ENCODE results near the gene HS3ST3A1.
"Not testable (repeated sequence)": the region's sequence is repeated elsewhere in the genome, so short reads cannot be mapped to it uniquely, and the experiment has no call there.

The HS3ST3A1 gene

DNA sequence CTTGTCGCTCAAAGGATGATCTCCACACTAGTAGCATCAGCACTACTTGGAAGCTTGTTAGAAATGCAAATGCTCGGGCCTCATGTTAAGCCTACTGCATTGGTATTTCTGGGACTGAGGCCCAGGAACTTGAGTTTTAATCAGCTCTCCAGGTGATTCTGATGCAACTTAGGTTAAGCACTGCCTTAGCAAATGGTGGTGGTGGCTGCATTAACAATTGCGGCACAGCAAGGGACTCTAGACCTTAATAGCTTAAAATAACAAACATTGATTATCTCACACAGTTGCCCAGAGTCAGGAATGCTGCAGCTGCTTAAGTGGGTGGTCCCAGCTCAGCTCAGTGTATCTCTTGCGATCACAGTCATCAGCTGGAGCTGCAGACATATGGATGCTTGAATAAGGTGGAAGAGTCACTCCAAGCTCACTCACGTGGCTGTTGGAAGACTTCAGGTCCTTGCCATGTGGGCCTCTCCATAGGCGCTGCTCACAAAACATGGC lies 25.8 kb downstream of the HS3ST3A1 start:
- no peak for DNase-seq (ENCODE audit: low read depth in 2 of 2)

DNA sequence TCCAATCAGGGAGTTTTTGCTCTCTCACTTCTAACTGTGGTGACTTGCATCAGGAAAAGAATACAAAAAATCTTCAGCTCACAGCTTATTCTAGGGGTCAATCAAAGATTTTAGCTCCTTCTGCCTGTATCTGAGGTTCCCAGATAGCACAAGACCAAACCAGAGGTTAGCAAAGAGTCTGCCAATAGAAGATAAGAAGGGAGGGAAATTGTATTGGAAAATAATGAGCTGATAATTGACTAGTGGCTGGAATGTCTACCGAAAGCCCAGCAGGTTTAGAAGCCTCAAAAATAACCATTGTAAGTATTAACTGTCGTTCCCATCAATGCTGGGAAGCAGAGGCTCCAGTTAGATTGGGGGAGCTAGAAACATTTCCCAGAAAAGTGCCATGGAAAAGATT lies 26.3 kb downstream of the HS3ST3A1 start:
- DNase-seq (ENCODE audit: low read depth in 2 of 2), result no peak

DNA sequence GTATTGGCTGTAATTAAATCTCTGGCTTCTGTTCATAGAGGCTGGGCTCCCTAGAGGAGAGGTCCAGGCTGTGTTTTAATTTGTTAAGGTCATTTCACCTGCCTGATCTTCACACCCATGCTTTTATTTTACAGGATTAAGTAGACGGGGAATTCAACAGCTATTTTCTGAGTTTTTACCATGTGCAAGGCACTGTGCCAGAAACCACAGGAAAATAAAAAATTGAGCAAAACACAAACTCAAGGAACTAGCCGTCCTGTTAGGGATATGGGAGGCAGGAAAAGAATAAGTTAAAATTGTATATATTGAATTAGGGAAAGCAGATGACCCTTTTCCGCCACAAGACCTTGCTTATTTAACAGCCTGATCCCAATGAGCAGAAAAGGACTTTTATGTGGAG lies 29.1 kb downstream of the HS3ST3A1 start:
- no peak for DNase-seq (ENCODE audit: low read depth in 2 of 2)

DNA sequence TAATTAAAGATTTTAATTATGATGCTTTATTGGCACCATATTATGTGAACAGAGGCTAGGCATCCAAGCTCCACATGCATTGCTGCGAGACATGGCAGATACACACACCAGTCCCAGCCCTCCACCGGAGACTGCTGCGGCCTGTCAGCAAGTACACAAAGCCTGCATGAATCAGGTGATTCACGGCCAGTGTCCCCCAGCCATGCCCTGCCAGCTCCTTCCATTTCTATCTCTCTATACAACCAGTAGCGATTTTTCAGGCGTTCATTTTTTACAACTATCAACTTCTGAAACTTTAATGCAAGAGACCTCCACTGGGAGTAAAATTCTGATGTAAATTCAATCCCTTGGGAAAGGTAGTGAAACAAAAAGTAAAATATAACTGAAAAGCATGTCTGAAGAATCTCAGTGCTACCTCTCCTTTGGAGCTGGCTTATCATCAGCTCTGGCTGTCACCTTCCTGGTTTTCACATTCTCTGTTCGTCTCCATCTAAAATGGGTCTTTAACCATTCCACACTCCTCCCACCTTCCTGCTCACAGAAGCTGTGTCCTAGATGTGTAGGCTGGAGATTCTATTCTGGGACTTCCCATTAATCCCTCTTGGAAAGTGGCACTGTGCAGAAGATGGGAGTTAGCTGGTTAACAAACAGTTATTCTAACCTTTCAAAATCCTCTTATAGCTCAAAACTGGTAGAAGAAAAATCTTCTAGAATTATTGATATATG lies 32.2 kb downstream of the HS3ST3A1 start:
- DNase-seq (ENCODE audit: low read depth in 2 of 2), result no peak

DNA sequence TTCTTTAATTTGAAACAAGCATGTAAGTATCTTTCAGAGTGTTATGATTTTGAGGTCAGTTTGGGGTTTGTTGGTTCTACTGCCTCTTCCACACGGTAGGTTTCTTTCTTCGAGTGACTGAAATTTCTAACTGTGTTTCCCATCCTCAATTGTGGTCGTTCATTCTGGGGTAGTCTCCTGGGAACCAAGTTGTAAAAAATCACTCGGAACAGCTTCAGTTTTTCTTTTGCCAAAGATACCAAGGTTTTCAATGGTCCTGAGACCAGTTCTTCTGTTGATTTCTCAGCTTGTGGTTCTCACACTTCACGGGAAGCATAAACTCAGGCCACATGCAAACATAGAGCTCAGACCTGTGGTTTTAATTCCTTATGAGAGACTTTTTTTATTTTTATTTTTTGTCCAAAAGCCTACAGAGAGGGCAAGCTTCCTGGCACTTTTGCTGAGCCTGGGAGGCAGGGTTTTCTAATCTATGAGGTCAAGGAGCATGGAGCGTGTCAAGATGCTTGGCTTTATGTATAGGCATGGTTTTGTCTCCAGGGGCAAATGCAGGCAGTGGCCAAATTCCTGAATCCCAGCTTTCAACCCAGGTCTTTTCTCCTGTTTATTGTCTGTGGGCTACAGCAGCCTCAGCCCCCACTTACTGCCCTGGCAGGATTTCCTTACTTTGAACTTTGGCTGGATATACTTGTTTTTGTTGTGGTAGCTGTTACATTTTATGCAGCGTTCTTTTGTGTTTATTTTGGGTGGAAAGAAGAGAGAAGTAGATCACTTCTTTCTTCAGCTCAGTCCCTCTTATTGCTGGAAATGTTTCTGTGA lies 32.9 kb downstream of the HS3ST3A1 start:
- DNase-seq (ENCODE audit: low read depth in 2 of 2), result no peak

- no peak for DNase-seq (ENCODE audit: low read depth in 2 of 2)
These were observed 37.9 kb downstream of the HS3ST3A1 start for GRCh38 chr17:13563866-13564265.

DNA sequence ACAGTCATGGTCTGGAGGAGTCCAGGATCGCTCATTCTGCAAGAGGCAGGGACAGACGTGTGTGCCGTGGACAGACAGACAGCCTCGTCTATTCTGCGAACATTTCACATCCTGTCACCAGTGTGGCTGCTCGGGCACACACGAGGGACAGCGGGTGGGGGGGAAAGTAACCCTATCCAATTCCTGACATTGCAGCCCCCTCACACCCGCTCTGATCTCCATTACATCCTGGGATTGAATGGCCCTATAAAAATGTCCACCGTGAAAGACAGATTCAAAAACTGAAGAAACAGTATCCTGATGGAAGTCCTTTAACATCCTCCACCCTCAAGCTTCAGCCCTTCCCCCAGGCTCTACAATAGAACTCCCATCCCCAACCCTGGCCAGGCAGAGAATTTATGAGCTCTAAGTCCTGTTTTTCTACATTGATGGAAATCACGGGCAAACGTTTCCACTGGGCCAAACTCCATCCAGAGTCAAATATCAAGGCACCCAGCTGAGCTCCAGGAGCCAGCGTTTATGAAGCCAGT lies 39.4 kb downstream of the HS3ST3A1 start:
- DNase-seq (ENCODE audit: low read depth in 2 of 2), result no peak

- DNase-seq (ENCODE audit: low read depth in 2 of 2), result no peak
These were observed 40.0 kb downstream of the HS3ST3A1 start for GRCh38 chr17:13561606-13562270.

GRCh38 chr17:13560935-13561334 lies 40.8 kb downstream of the HS3ST3A1 start:
- no peak for DNase-seq (ENCODE audit: low read depth in 2 of 2)

- no peak for DNase-seq (ENCODE audit: low read depth in 2 of 2)
These were observed 43.1 kb downstream of the HS3ST3A1 start for GRCh38 chr17:13558588-13558987.

GRCh38 chr17:13557077-13557476 lies 44.7 kb downstream of the HS3ST3A1 start:
- DNase-seq (ENCODE audit: low read depth in 2 of 2), result no peak

DNA sequence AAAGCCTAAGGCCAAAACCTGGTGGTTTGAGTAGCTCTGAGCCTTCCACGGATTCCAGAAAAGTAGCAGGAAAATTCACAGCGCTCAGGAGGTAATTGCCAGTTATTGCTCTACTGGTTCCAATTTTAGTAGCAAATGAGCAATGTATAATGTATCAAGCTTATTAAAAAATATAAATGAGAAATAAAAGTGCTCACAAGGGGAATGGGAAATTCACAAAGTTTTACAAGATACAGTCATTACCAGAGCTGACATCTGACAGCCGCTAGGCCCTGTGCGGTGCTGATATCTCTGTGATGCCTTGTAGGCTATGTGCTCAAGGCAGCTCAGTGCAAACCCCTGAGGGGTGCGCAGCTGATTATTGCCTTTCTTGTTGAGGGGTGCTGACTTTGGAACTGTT lies 47.5 kb downstream of the HS3ST3A1 start:
- no peak for DNase-seq (ENCODE audit: low read depth in 2 of 2)

- no peak for DNase-seq (ENCODE audit: low read depth in 2 of 2)
These were observed 51.4 kb downstream of the HS3ST3A1 start for GRCh38 chr17:13550291-13550690.

- not testable (repeated sequence) for DNase-seq (ENCODE audit: low read depth in 2 of 2)
These were observed 53.2 kb downstream of the HS3ST3A1 start for GRCh38 chr17:13548576-13548975.

DNA sequence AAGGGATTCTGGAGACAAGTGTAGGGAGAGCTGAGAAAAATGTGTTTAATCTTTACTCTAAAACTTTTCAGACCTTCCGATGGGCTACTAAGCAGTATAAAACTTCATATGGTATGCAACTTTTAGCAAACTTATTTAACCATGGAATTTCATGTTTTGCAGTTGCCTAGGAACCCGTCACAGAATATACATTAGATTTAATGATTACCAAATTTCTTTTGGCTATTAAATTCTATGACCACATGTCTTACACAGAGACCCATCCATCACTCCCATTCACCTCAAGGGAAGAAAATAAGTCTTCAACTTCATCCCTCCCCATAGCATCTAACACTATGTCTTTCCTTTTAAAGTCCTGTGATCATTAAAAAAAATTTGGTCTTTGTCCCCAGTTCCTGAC lies 54.9 kb downstream of the HS3ST3A1 start:
- no peak for DNase-seq (ENCODE audit: low read depth in 2 of 2)

- no peak for DNase-seq (ENCODE audit: low read depth in 2 of 2)
These were observed 55.8 kb downstream of the HS3ST3A1 start for GRCh38 chr17:13545941-13546340.

- DNase-seq (ENCODE audit: low read depth in 2 of 2), result no peak
These were observed 57.0 kb downstream of the HS3ST3A1 start for GRCh38 chr17:13544765-13545164.

- DNase-seq (ENCODE audit: low read depth in 2 of 2), result no peak
These were observed 57.4 kb downstream of the HS3ST3A1 start for GRCh38 chr17:13544292-13544691.

DNA sequence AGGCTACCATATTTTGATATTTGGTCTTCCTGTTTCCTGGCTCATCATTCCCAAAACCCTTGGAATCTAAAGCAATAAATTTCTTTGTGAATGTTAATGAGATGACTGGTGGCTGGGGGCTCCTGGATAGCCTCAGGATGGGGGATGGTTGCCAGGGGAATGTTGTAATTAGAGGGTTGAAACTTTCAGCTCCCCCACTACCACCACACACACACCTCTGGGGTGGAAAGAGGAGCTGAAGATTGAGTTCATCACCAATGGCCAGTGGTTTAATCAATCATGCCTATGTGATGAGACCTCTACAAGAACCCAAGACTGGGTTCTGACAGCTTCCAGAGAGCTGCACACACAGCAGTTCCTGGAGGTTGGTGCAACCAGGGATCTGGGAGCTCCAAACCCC lies 59.1 kb downstream of the HS3ST3A1 start:
- no peak for DNase-seq (ENCODE audit: low read depth in 2 of 2)

DNA sequence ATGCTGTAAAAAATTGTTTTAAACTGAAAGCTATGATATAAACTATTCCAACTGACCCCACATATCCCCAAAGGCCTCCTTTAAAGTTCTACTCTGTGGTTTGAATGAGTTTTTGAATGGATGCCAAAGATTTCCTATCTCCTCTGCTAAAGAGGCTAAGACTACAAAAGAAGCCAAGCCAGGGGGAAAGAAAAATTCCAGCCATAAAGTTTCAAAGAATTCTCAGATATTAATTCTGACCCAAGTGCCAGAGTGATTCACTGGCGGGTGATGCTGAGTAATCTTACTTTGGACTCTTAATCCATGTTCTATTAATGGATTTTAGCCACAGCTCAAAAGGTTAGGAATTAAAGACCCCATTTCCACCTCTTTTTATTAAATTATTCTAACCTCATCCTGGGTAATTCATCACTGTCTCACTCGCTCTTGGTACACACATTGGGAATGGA lies 60.7 kb downstream of the HS3ST3A1 start:
- no peak for DNase-seq (ENCODE audit: low read depth in 2 of 2)

- no peak for DNase-seq (ENCODE audit: low read depth in 2 of 2)
These were observed 61.2 kb downstream of the HS3ST3A1 start for GRCh38 chr17:13540546-13540945.

GRCh38 chr17:13539421-13539820 lies 62.3 kb downstream of the HS3ST3A1 start:
- no peak for DNase-seq (ENCODE audit: low read depth in 2 of 2)

Measured in stimulated activated CD8-positive, alpha-beta memory T cell treated with anti-CD3 and anti-CD28 coated beads, Interleukin-7, amount 100 ng/mL, for 4 hours (primary cell).